Activated naive CD8-positive, alpha-beta T cell treated with anti-CD3 and anti-CD28 coated beads, Interleukin-2, amount 50 U/mL, for 24 hours (primary cell): Measurements from ENCODE around the gene NDUFB4.

Source experiments
- ATAC-seq: fragments of 150-1000 bp; cut with Tn5 transposase; one replicate; pipeline ENCODE4 v1.10.0; 2021
- DNase-seq: peaks from one replicate; pipeline ENCODE4 v3.0.0; 2021
- H3K27ac Mint-ChIP-seq: one replicate; pipeline ENCODE4 v1.8.0; 2021; ENCODE audit warnings: mild to moderate bottlenecking, mixed read lengths
- H3K27me3 Mint-ChIP-seq: one replicate; pipeline ENCODE4 v1.8.0; 2021; ENCODE audit warnings: mixed read lengths
- H3K36me3 Mint-ChIP-seq: one replicate; pipeline ENCODE4 v1.8.0; 2021; ENCODE audit warnings: low read depth, mixed read lengths
- H3K4me1 Mint-ChIP-seq: one replicate; pipeline ENCODE4 v1.8.0; 2021; ENCODE audit warnings: mixed read lengths
- H3K4me3 Mint-ChIP-seq: one replicate; pipeline ENCODE4 v1.8.0; 2021; ENCODE audit warnings: mild to moderate bottlenecking, moderate library complexity, mixed read lengths
- H3K9me3 Mint-ChIP-seq: one replicate; pipeline ENCODE4 v1.8.0; 2021; ENCODE audit warnings: mixed read lengths

NDUFB4 gene

GRCh38 chr3:120566243-120566975, 29.7 kb upstream of the NDUFB4 start:
- Mint-ChIP-seq H3K4me3 (no peak overlapping the region), H3K4me1 (peaks cover 3% of the 10 kb centered on the region), H3K27me3 (peaks cover 2% of the 10 kb centered on the region), H3K27ac (no peak overlapping the region), H3K9me3 (no peaks in the 10 kb centered on the region), H3K36me3 (no peaks in the 10 kb centered on the region)
- no peak for ATAC-seq
- DNase-seq: no peak

DNA sequence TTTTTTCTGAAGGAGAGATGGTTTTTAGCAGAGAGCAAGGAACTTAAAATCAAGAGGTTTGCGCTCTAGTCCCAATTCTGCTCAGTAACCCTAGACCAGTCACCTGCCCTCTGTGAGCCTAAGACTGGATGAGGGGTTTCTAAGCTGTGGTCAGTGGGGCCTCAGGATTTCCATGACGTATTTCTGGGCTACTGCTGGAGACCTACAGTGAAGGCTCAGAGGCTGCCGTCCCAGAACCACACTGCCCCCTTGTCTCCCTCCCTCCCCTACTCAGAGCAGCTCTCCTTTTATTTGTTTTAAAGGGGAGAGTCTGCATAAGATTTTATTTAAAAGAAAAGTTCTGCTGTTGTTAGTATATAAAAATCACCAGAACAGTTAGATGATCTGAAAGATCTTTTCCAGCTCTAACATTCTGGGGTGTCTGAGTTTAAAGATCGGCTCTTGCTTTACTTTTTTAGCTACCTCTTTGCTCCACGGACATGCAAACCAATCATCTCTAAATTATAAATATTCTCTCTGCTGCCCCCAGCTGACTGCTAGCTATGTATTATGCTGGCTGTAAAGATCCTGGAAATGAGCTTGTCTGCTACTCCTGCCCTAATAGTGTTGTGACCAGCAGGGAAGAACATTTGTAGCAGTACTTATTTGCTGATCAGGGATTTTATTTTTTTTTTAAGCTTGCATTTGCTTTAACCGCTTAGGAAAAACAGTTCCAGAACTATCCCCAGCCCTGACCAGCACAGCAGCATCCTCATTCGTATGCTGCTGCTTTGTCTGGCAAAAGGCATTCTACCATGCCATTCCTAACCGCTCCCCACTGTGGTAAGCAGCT, 28.6 kb upstream of the NDUFB4 start:
- Mint-ChIP-seq H3K4me3 (peak overlapping the region; percentile 33), H3K27me3 (no peaks in the 10 kb centered on the region), H3K9me3 (no peaks in the 10 kb centered on the region), H3K27ac (no peak overlapping the region), H3K36me3 (no peaks in the 10 kb centered on the region), H3K4me1 (peaks cover 3% of the 10 kb centered on the region)
- no peak for DNase-seq
- ATAC-seq: peak; percentile 59

- Mint-ChIP-seq H3K9me3 (no peaks in the 10 kb centered on the region), H3K36me3 (no peaks in the 10 kb centered on the region), H3K27ac (no peak overlapping the region), H3K4me1 (peaks cover 3% of the 10 kb centered on the region), H3K27me3 (no peaks in the 10 kb centered on the region), H3K4me3 (no peak overlapping the region)
- ATAC-seq (no peak), DNase-seq (no peak)
Observed at GRCh38 chr3:120568202-120568531, 28.0 kb upstream of the NDUFB4 start.

- Mint-ChIP-seq H3K27me3 (no peaks in the 10 kb centered on the region), H3K4me3 (no peak overlapping the region), H3K4me1 (peaks cover 3% of the 10 kb centered on the region), H3K27ac (no peak overlapping the region), H3K9me3 (no peaks in the 10 kb centered on the region), H3K36me3 (no peaks in the 10 kb centered on the region)
- DNase-seq (no peak), ATAC-seq (no peak)
Observed at GRCh38 chr3:120568598-120568997, 27.5 kb upstream of the NDUFB4 start.

GRCh38 chr3:120569222-120570057, 26.7 kb upstream of the NDUFB4 start:
- no peaks in the 10 kb centered on the region for H3K36me3 Mint-ChIP-seq
- H3K4me3 Mint-ChIP-seq: no peak overlapping the region
- H3K9me3 Mint-ChIP-seq: no peaks in the 10 kb centered on the region
- H3K27me3 Mint-ChIP-seq: no peaks in the 10 kb centered on the region
- ATAC-seq (no peak), DNase-seq (no peak)
- no peak overlapping the region for H3K27ac Mint-ChIP-seq
- H3K4me1 Mint-ChIP-seq: peaks cover 3% of the 10 kb centered on the region

DNA sequence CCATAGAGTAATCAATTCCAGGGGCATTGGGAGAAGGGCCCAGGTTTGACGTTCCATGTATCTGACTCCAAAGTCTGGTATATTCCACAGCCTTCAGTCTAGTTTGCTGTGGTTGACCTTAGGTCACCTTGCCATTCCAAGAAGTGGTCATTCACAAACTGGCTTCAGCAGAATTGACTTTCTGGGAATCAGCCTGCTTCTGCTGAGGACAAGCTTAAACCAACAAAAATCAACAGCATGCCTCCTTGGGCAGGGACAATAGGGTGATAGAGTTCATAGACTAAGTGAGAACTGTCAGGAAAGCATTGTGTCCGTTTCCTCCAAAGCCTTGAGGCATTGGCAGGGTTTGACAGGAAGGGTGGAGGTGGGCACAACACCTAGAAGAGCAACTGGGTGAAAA, 24.1 kb upstream of the NDUFB4 start:
- no peak for DNase-seq
- H3K27ac Mint-ChIP-seq: no peak overlapping the region
- no peaks in the 10 kb centered on the region for H3K27me3 Mint-ChIP-seq

GRCh38 chr3:120587332-120587975, 8.7 kb upstream of the NDUFB4 start:
- H3K36me3 Mint-ChIP-seq: no peaks in the 10 kb centered on the region
- H3K4me1 Mint-ChIP-seq: no peaks in the 10 kb centered on the region
- ATAC-seq (no peak), DNase-seq (no peak)
- peaks cover 2% of the 10 kb centered on the region for H3K27me3 Mint-ChIP-seq
- H3K4me3 Mint-ChIP-seq: no peak overlapping the region
- H3K27ac Mint-ChIP-seq: no peak overlapping the region
- H3K9me3 Mint-ChIP-seq: no peaks in the 10 kb centered on the region

More for the DNA sequence above, 24.1 kb upstream of the NDUFB4 start:
- Mint-ChIP-seq H3K36me3 (no peaks in the 10 kb centered on the region), H3K4me3 (no peak overlapping the region), H3K9me3 (no peaks in the 10 kb centered on the region), H3K4me1 (peaks cover 3% of the 10 kb centered on the region)
- ATAC-seq: no peak

DNA sequence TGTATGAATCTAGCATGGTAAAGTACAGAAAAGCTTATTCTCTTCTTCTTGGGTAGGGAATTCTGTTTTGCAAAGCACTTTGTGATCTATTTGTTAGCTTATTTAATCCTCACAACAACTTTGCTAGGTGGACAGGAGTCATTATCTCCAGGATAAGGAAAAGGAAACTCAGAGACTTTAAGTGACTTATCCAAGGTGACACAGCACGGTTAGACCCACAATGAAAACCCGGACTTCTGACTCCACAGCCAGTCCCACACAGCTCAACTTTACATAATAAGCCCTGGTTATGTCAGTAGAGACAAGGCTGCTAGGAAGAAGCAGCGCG, 384 bp upstream of the NDUFB4 start:
- Mint-ChIP-seq H3K27ac (peak overlapping the region; percentile 98), H3K4me3 (peak overlapping the region; percentile 91), H3K9me3 (no peaks in the 10 kb centered on the region), H3K36me3 (peaks cover 13% of the 10 kb centered on the region), H3K4me1 (peaks cover 9% of the 10 kb centered on the region), H3K27me3 (peaks cover 2% of the 10 kb centered on the region)
- ATAC-seq: no peak
- DNase-seq: no peak

GRCh38 chr3:120596853-120597223, 702 bp downstream of the NDUFB4 start:
- DNase-seq: no peak
- H3K4me3 Mint-ChIP-seq: peak overlapping the region; percentile 91
- no peak for ATAC-seq
- peak overlapping the region; percentile 98 for H3K27ac Mint-ChIP-seq
- no peaks in the 10 kb centered on the region for H3K9me3 Mint-ChIP-seq
- peaks cover 2% of the 10 kb centered on the region for H3K27me3 Mint-ChIP-seq
- peaks cover 9% of the 10 kb centered on the region for H3K4me1 Mint-ChIP-seq
- peaks cover 17% of the 10 kb centered on the region for H3K36me3 Mint-ChIP-seq

DNA sequence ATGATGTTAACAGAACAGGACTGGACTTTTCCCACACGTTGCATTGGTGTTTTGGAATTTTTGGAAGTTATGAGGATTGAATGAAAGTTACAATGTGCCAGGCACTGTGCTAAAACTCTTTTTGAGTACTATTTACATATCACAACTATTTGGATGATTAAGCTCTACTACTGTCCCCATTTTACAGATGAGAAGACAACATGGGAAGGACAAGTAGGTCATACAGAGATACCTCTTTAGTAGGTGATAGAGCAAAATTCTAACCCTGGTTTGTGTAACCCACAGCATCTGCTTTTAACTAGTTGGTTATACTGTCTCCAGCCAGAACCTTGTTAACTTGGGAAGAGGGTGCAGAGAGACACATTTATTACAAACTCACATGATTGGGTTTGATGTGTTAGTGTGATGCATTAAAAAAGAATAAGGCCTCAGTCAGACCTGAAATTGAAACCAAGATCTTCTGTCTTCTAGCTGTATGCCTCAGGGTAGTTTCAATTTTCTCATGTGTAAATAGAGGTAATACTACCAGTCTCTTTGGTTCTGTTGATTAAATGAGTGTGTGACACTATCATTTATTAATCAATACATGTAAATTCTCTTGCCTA, 1.4 kb downstream of the NDUFB4 start:
- H3K27me3 Mint-ChIP-seq: peaks cover 2% of the 10 kb centered on the region
- H3K9me3 Mint-ChIP-seq: no peaks in the 10 kb centered on the region
- H3K4me3 Mint-ChIP-seq: peak overlapping the region; percentile 91
- H3K36me3 Mint-ChIP-seq: peaks cover 18% of the 10 kb centered on the region
- no peak overlapping the region for H3K27ac Mint-ChIP-seq
- ATAC-seq (peak; percentile 13), DNase-seq (no peak)
- peaks cover 9% of the 10 kb centered on the region for H3K4me1 Mint-ChIP-seq

DNA sequence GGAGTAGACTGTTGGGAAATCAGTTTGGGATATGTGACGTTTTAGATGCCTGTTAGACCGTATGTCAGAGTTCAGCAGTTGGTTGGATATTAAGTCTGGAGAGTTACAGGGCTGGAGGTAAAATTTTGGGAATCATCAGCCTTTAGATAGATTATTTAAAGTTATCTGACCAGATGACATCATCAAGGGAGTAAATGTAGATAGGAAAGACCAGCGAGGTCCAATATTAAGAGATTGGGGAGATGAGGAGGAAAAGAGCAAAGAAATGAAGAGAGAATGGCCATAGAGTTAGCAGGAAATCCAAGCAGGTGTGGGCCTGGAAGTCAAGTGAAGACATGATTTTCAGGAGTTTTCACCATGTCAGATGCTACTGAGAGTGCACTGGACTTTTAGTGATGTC, 3.1 kb downstream of the NDUFB4 start:
- Mint-ChIP-seq H3K27me3 (peaks cover 2% of the 10 kb centered on the region), H3K36me3 (peaks cover 21% of the 10 kb centered on the region), H3K4me3 (no peak overlapping the region), H3K9me3 (no peaks in the 10 kb centered on the region), H3K27ac (no peak overlapping the region), H3K4me1 (peaks cover 9% of the 10 kb centered on the region)
- DNase-seq (no peak), ATAC-seq (no peak)

- H3K4me3 Mint-ChIP-seq: no peak overlapping the region
- H3K27me3 Mint-ChIP-seq: no peaks in the 10 kb centered on the region
- peaks cover 17% of the 10 kb centered on the region for H3K36me3 Mint-ChIP-seq
- H3K4me1 Mint-ChIP-seq: no peaks in the 10 kb centered on the region
- H3K9me3 Mint-ChIP-seq: no peaks in the 10 kb centered on the region
- DNase-seq (no peak), ATAC-seq (no peak)
- H3K27ac Mint-ChIP-seq: no peak overlapping the region
Observed at GRCh38 chr3:120601554-120601953, 5.4 kb downstream of the NDUFB4 start.

DNA sequence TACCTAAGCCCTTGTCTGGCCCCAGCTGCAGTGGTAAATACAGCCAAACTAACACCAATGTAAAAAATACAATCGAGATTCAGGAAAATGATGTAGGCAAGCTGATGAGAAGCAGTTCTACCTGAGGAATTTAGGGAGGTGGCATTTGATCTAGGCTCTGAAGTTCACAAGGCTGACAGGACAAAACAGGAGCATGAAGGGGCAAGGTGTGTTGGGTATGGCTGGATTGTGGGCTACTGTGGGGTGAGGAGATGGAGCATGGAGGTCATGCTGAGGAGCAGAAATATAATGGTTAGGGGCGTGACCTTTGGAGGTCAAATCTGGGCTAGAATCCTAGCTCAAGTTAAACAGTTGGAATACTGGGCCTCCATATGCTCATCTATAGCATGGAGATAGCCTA, 6.5 kb downstream of the NDUFB4 start:
- Mint-ChIP-seq H3K4me3 (no peak overlapping the region), H3K9me3 (no peaks in the 10 kb centered on the region), H3K27ac (no peak overlapping the region), H3K36me3 (peaks cover 13% of the 10 kb centered on the region), H3K27me3 (no peaks in the 10 kb centered on the region), H3K4me1 (no peaks in the 10 kb centered on the region)
- no peak for DNase-seq
- ATAC-seq: no peak

GRCh38 chr3:120604382-120604781, 8.2 kb downstream of the NDUFB4 start:
- H3K9me3 Mint-ChIP-seq: no peaks in the 10 kb centered on the region
- no peak for ATAC-seq
- no peak overlapping the region for H3K4me3 Mint-ChIP-seq
- H3K27me3 Mint-ChIP-seq: no peaks in the 10 kb centered on the region
- no peak for DNase-seq
- no peaks in the 10 kb centered on the region for H3K4me1 Mint-ChIP-seq
- peaks cover 10% of the 10 kb centered on the region for H3K36me3 Mint-ChIP-seq
- H3K27ac Mint-ChIP-seq: no peak overlapping the region
